ENCODE results near the gene WDR70. TPM values are rescaled to one million over a fixed set of nuclear protein-coding genes. Genes with fewer than 3 reads are reported as not detected.

WDR70 gene
- total RNA-seq, 1 experiment from 2014 or later, result 40.2 TPM

- Histone ChIP-seq H3K9me3 (no peaks in the 10 kb centered on the region), H3K4me3 (ENCODE audit: low read depth, low read length) (no peak overlapping the region), H3K36me3 (ENCODE audit: control insufficient read depth, insufficient read depth, low read length) (no peaks in the 10 kb centered on the region), H3K27me3 (replicated peaks; ENCODE audit: control insufficient read depth, insufficient read depth, low read length) (no peaks in the 10 kb centered on the region), H3K4me1 (peaks cover 19% of the 10 kb centered on the region)
- peaks cover 19% of the 10 kb centered on the region for H3K4me1 Mint-ChIP-seq (ENCODE audit: low read depth, unreplicated experiment)
- DNase-seq, result no peak
- no peaks in the 10 kb centered on the region for H3K27me3 Mint-ChIP-seq (ENCODE audit: insufficient read depth, unreplicated experiment)
- BruUV-seq (replicated peaks), result no TSS peak
- intact Hi-C loops (cut with micrococcal nuclease; ENCODE audit: unreplicated experiment), result no loop called here
- no peaks in the 10 kb centered on the region for H3K9me3 Mint-ChIP-seq (ENCODE audit: unreplicated experiment)
- POLR2A ChIA-PET, result no interaction called here
- H3K27ac Mint-ChIP-seq (ENCODE audit: unreplicated experiment), result no peak overlapping the region
- TF ChIP-seq CTCF (IDR thresholded peaks at IDR 0.05; ENCODE audit: insufficient read depth in 1 of 2, low read depth in 1 of 2, low read length in 1 of 2, severe bottlenecking in 1 of 2, unreplicated experiment in 1 of 2), result no peak
- H3K36me3 Mint-ChIP-seq (ENCODE audit: insufficient read depth, unreplicated experiment), result no peaks in the 10 kb centered on the region
- CTCF ChIA-PET, result no interaction called here
- H3K4me3 Mint-ChIP-seq (ENCODE audit: unreplicated experiment), result no peak overlapping the region
Measured at GRCh38 chr5:37638897-37639296, 259.8 kb downstream of the WDR70 start.

GRCh38 chr5:37640088-37640487 is 261.0 kb downstream of the WDR70 start:
- Histone ChIP-seq H3K4me1 (peaks cover 19% of the 10 kb centered on the region), H3K36me3 (ENCODE audit: control insufficient read depth, insufficient read depth, low read length) (no peaks in the 10 kb centered on the region), H3K9me3 (no peaks in the 10 kb centered on the region), H3K27me3 (replicated peaks; ENCODE audit: control insufficient read depth, insufficient read depth, low read length) (no peaks in the 10 kb centered on the region), H3K4me3 (ENCODE audit: low read depth, low read length) (no peak overlapping the region)
- Mint-ChIP-seq H3K4me3 (ENCODE audit: unreplicated experiment) (no peak overlapping the region), H3K4me1 (ENCODE audit: low read depth, unreplicated experiment) (peaks cover 19% of the 10 kb centered on the region), H3K27ac (ENCODE audit: unreplicated experiment) (no peak overlapping the region), H3K36me3 (ENCODE audit: insufficient read depth, unreplicated experiment) (no peaks in the 10 kb centered on the region), H3K9me3 (ENCODE audit: unreplicated experiment) (peaks cover under 1% of the 10 kb centered on the region), H3K27me3 (ENCODE audit: insufficient read depth, unreplicated experiment) (no peaks in the 10 kb centered on the region)
- POLR2A ChIA-PET, result no interaction called here
- DNase-seq, result no peak
- intact Hi-C loops (cut with micrococcal nuclease; ENCODE audit: unreplicated experiment), result no loop called here
- TF ChIP-seq CTCF (IDR thresholded peaks at IDR 0.05; ENCODE audit: insufficient read depth in 1 of 2, low read depth in 1 of 2, low read length in 1 of 2, severe bottlenecking in 1 of 2, unreplicated experiment in 1 of 2), result no peak
- CTCF ChIA-PET, result no interaction called here
- no TSS peak for BruUV-seq (replicated peaks)

GRCh38 chr5:37641933-37642332 is 262.8 kb downstream of the WDR70 start:
- Histone ChIP-seq H3K9me3 (0 out of 2 replicates have a peak, but pooled peaks cover 4% of the 10 kb centered on the region), H3K4me1 (peaks cover 19% of the 10 kb centered on the region), H3K36me3 (ENCODE audit: control insufficient read depth, insufficient read depth, low read length) (no peaks in the 10 kb centered on the region), H3K4me3 (ENCODE audit: low read depth, low read length) (no peak overlapping the region), H3K27me3 (replicated peaks; ENCODE audit: control insufficient read depth, insufficient read depth, low read length) (no peaks in the 10 kb centered on the region)
- Mint-ChIP-seq H3K4me3 (ENCODE audit: unreplicated experiment) (no peak overlapping the region), H3K9me3 (ENCODE audit: unreplicated experiment) (peaks cover 13% of the 10 kb centered on the region), H3K27me3 (ENCODE audit: insufficient read depth, unreplicated experiment) (no peaks in the 10 kb centered on the region), H3K4me1 (ENCODE audit: low read depth, unreplicated experiment) (peaks cover 19% of the 10 kb centered on the region), H3K36me3 (ENCODE audit: insufficient read depth, unreplicated experiment) (no peaks in the 10 kb centered on the region), H3K27ac (ENCODE audit: unreplicated experiment) (no peak overlapping the region)
- CTCF ChIA-PET, result no interaction called here
- POLR2A ChIA-PET, result no interaction called here
- intact Hi-C loops (cut with micrococcal nuclease; ENCODE audit: unreplicated experiment), result no loop called here
- no TSS peak for BruUV-seq (replicated peaks)
- no peak for DNase-seq
- no peak for TF ChIP-seq CTCF (IDR thresholded peaks at IDR 0.05; ENCODE audit: insufficient read depth in 1 of 2, low read depth in 1 of 2, low read length in 1 of 2, severe bottlenecking in 1 of 2, unreplicated experiment in 1 of 2)
